HG03354 (cell line): Measurements from ENCODE around the gene KIAA1755.
"Not testable (repeated sequence)": the region's sequence is repeated elsewhere in the genome, so short reads cannot be mapped to it uniquely, and the experiment has no call there.

Experiments used
- ATAC-seq: cut with Tn5 transposase; IDR thresholded peaks from one replicate; pipeline ENCODE4 v1.9.1; 2021; ENCODE audit warnings: mild to moderate bottlenecking; ENCODE audit not compliant: unreplicated experiment, poor library complexity, severe bottlenecking

The KIAA1755 gene

GRCh38 chr20:38290829-38291814 is 30.6 kb upstream of the KIAA1755 start:
- ATAC-seq: no peak

- no peak for ATAC-seq
Measured at GRCh38 chr20:38286586-38287531, 26.3 kb upstream of the KIAA1755 start.

- no peak for ATAC-seq
Measured at GRCh38 chr20:38284893-38285444, 24.4 kb upstream of the KIAA1755 start.

GRCh38 chr20:38284066-38284650 is 23.6 kb upstream of the KIAA1755 start:
- ATAC-seq: not testable (repeated sequence)

GRCh38 chr20:38283236-38283635 is 22.7 kb upstream of the KIAA1755 start:
- ATAC-seq: no peak

- not testable (repeated sequence) for ATAC-seq
Measured at GRCh38 chr20:38281176-38281915, 20.8 kb upstream of the KIAA1755 start.

GRCh38 chr20:38278763-38279162 is 18.2 kb upstream of the KIAA1755 start:
- ATAC-seq: no peak

GRCh38 chr20:38278131-38278530 is 17.6 kb upstream of the KIAA1755 start:
- no peak for ATAC-seq

- no peak for ATAC-seq
Measured at GRCh38 chr20:38277691-38278090, 17.2 kb upstream of the KIAA1755 start.

GRCh38 chr20:38277285-38277684 is 16.8 kb upstream of the KIAA1755 start:
- no peak for ATAC-seq

- no peak for ATAC-seq
Measured at GRCh38 chr20:38275815-38276550, 15.4 kb upstream of the KIAA1755 start.

- ATAC-seq: no peak
Measured at GRCh38 chr20:38272961-38273360, 12.4 kb upstream of the KIAA1755 start.

- ATAC-seq: no peak
Measured at GRCh38 chr20:38272398-38272797, 11.9 kb upstream of the KIAA1755 start.

- no peak for ATAC-seq
Measured at GRCh38 chr20:38271608-38272120, 11.1 kb upstream of the KIAA1755 start.

- ATAC-seq: no peak
Measured at GRCh38 chr20:38270869-38271605, 10.5 kb upstream of the KIAA1755 start.

GRCh38 chr20:38269715-38270114 is 9.2 kb upstream of the KIAA1755 start:
- ATAC-seq: no peak

- no peak for ATAC-seq
Measured at GRCh38 chr20:38269040-38269439, 8.5 kb upstream of the KIAA1755 start.
